Hepatocyte (in vitro differentiated cells): ENCODE measurements around the gene SPG11. TPM values are rescaled to one million over a fixed set of nuclear protein-coding genes. Genes with fewer than 3 reads are reported as not detected.

Experiments
- DNase-seq: peaks from one replicate; pipeline ENCODE4 v3.0.0-alpha.2; 2016; ENCODE audit warnings: low spot score
- H2AFZ ChIP-seq: fragments of 200-600 bp; sonication (generic); 2 replicates; pipeline ENCODE4 v1.6.0; 2016; ENCODE audit warnings: antibody characterized with exemption, mild to moderate bottlenecking
- H3K27ac ChIP-seq: fragments of 200-600 bp; sonication (generic); 2 replicates; pipeline ENCODE4 v1.5.1; 2016; ENCODE audit warnings: mild to moderate bottlenecking
- H3K27me3 ChIP-seq: fragments of 200-600 bp; sonication (generic); 2 replicates; pipeline ENCODE4 v1.6.1; 2016
- H3K36me3 ChIP-seq: fragments of 200-600 bp; sonication (generic); replicated peaks from 2 replicates; pipeline ENCODE4 v1.5.1; 2016; ENCODE audit warnings: low read depth; ENCODE audit not compliant: insufficient read depth
- H3K4me1 ChIP-seq: fragments of 200-600 bp; sonication (generic); 2 replicates; pipeline ENCODE4 v1.5.1; 2016; ENCODE audit warnings: mild to moderate bottlenecking, moderate library complexity; ENCODE audit not compliant: insufficient read depth
- H3K4me2 ChIP-seq: fragments of 200-600 bp; sonication (generic); 2 replicates; pipeline ENCODE4 v1.6.0; 2016
- H3K4me3 ChIP-seq: fragments of 200-600 bp; sonication (generic); 2 replicates; pipeline ENCODE4 v1.5.1; 2016; ENCODE audit warnings: mild to moderate bottlenecking
- H3K79me2 ChIP-seq: fragments of 200-600 bp; sonication (generic); 2 replicates; pipeline ENCODE4 v1.6.0; 2017; ENCODE audit warnings: mild to moderate bottlenecking
- H3K9me2 ChIP-seq: fragments of 200-600 bp; sonication (generic); replicated peaks from 2 replicates; pipeline ENCODE4 v1.6.0; 2017; ENCODE audit warnings: mild to moderate bottlenecking; ENCODE audit not compliant: insufficient read depth
- H3K9me3 ChIP-seq: fragments of 200-600 bp; sonication (generic); 2 replicates; pipeline ENCODE4 v1.5.1; 2016; ENCODE audit warnings: low read depth, mild to moderate bottlenecking
- H4K20me1 ChIP-seq: fragments of 200-600 bp; sonication (generic); 2 replicates; pipeline ENCODE4 v1.6.0; 2016; ENCODE audit warnings: mild to moderate bottlenecking; ENCODE audit not compliant: insufficient read depth, poor library complexity, severe bottlenecking
- EZH2 ChIP-seq: fragments of 200-600 bp; sonication (generic); IDR thresholded peaks from 2 replicates; pipeline ENCODE4 v1.6.1; 2016; ENCODE audit warnings: antibody characterized with exemption, mild to moderate bottlenecking, borderline replicate concordance
- EZH2phosphoT487 ChIP-seq: fragments of 200-600 bp; sonication (generic); IDR thresholded peaks from one replicate; pipeline ENCODE4 v1.6.1; 2018; ENCODE audit warnings: antibody characterized with exemption, mild to moderate bottlenecking, low read depth, moderate library complexity; ENCODE audit not compliant: unreplicated experiment, severe bottlenecking
- WGBS: methylation state at CpG from one replicate; pipeline ENCODE4 v1.1.6; 2016; ENCODE audit warnings: low lambda C conversion rate; ENCODE audit errors: missing lambda C conversion rate; 5-methylcytosine and 5-hydroxymethylcytosine counted together
- polyA plus RNA-seq: library from polyadenylated mRNA; unstranded; fragments of >200 nt; fragmentation: Nextera tagmentation; extraction: Ambion mirVana; gene quantifications from 2 replicates; pipeline ENCODE4 v1.2.1, GENCODE V29; 2016
- total RNA-seq: library from RNA; depleted of rRNA; stranded (reverse); fragments of >200 nt; gene quantifications from 2 replicates; pipeline ENCODE4 v1.2.3, GENCODE V29; 2014
- TF ChIP-seq, protein P1 (sequence below): fragments of 200-600 bp; sonication (generic); IDR thresholded peaks from 2 replicates; pipeline ENCODE4 v1.5.1; 2016; ENCODE audit warnings: antibody characterized with exemption, mild to moderate bottlenecking; ENCODE audit not compliant: poor library complexity

SPG11 gene
- total and polyA plus RNA-seq, 2 experiments from 2014 or later = 28.2 to 70.3 TPM

DNA sequence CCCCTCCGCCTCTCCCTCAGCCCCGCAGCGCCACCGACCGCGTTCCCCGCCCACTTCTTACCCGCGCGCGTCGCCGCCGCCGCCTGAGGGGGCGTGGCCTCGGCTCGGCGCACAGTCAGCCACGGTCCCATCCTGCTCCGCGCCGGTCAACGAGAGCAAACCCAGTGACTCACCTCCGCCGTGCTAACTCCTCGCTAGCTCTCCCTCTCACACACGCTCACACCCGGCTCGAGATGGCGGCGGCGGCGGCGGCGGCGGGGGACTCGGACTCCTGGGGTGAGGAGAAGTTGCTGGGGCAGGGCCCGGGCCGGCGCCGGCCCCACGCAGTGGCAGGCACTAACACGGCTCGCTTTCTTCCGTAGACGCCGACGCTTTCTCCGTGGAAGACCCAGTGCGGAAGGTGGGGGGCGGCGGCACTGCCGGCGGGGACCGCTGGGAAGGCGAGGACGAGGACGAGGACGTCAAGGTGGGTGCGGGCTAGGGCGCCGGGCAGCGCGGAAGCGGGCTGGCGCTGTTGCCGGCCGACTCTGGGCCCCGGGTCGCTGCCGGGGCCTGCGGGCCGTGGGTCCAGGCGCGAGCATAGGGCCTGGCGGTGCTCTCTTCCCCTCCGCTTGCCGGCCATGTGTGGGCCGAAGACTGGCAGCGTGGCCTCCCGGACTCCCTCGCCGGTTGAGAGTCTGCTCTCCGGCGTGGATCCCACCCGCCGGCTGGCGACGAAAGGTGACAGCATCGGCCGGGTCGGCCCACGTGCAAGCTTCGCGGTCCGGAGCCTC is 126.3 kb downstream of the SPG11 start, which contains the start of gene EIF3J:
TSS of gene EIF3J (plus strand) at position 186 of the 773 bp plus-strand sequence. CDS start at position 234, 48 bp downstream.
- DNase-seq = peak; percentile 98
- TF ChIP-seq, protein P1, sequence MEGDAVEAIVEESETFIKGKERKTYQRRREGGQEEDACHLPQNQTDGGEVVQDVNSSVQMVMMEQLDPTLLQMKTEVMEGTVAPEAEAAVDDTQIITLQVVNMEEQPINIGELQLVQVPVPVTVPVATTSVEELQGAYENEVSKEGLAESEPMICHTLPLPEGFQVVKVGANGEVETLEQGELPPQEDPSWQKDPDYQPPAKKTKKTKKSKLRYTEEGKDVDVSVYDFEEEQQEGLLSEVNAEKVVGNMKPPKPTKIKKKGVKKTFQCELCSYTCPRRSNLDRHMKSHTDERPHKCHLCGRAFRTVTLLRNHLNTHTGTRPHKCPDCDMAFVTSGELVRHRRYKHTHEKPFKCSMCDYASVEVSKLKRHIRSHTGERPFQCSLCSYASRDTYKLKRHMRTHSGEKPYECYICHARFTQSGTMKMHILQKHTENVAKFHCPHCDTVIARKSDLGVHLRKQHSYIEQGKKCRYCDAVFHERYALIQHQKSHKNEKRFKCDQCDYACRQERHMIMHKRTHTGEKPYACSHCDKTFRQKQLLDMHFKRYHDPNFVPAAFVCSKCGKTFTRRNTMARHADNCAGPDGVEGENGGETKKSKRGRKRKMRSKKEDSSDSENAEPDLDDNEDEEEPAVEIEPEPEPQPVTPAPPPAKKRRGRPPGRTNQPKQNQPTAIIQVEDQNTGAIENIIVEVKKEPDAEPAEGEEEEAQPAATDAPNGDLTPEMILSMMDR = no peak
- TF ChIP-seq EZH2 (no peak), EZH2phosphoT487 (no peak)
- peaks cover 4% of the 10 kb centered on the region for H4K20me1 ChIP-seq
- no peaks in the 10 kb centered on the region for H3K36me3 ChIP-seq
- H3K9me3 ChIP-seq = no peaks in the 10 kb centered on the region
- H3K4me3 ChIP-seq = peak within 1 kb of the TSS; percentile 92
- 1% methylated on average over 81 of the region's 97 CpGs for WGBS
- peaks cover 34% of the 10 kb centered on the region for H3K4me1 ChIP-seq
- peak within 1 kb of the TSS; percentile 90 for H3K4me2 ChIP-seq
- H3K27me3 ChIP-seq = no peaks in the 10 kb centered on the region
- peaks cover 63% of the 10 kb centered on the region for H3K79me2 ChIP-seq
- peak within 1 kb of the TSS; percentile 99 for H3K27ac ChIP-seq
- H2AFZ ChIP-seq = peak within 1 kb of the TSS; percentile 94
- no peaks in the 10 kb centered on the region for H3K9me2 ChIP-seq

DNA sequence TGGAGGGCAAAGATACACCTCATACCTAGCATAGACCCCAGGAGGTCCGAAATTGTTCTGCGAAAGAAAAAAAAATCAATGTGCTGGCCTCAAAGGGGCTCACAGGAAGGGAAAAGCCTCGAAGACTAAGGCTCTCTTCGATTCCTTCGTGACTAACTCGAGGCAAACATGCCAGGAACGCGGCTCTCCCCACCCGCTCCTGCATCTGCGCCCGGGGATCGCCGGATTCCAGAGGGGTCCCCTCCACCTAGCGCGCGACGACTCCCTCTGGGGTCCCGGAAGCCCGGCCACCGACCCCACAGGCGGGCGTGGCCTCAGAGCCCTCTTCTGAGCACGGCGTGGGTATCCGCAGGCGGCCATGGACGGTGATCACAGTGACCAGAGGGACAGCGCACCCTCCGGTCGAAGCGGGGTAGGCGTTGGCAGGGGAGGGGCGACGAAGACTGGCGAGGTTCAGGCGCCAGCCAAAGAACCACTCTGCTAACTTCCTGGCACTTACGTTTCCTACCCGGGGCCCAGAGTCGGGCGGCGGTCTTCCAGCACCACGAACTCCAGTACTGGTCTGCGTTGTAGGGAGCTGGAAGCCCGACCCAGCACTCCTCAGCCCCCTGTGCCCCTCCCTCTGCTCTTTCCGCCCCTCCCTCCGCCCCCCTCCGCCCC is 127.0 kb downstream of the SPG11 start:
- Histone ChIP-seq H3K27ac (peak overlapping the region; percentile 99), H4K20me1 (peaks cover 3% of the 10 kb centered on the region), H3K4me1 (peaks cover 27% of the 10 kb centered on the region), H3K36me3 (no peaks in the 10 kb centered on the region), H3K79me2 (peaks cover 57% of the 10 kb centered on the region), H3K9me3 (no peaks in the 10 kb centered on the region), H3K27me3 (no peaks in the 10 kb centered on the region), H2AFZ (peak overlapping the region; percentile 94), H3K4me2 (peak overlapping the region; percentile 90), H3K4me3 (peak overlapping the region; percentile 77), H3K9me2 (no peaks in the 10 kb centered on the region)
- under 1% methylated on average over 36 of the region's 47 CpGs for WGBS
- peak; percentile 93 for DNase-seq
- TF ChIP-seq EZH2phosphoT487 = no peak
- TF ChIP-seq, protein P1 = peak; percentile 48

- Histone ChIP-seq H3K27me3 (no peaks in the 10 kb centered on the region), H3K9me2 (no peaks in the 10 kb centered on the region), H3K9me3 (no peaks in the 10 kb centered on the region), H3K79me2 (peaks cover 50% of the 10 kb centered on the region), H3K4me1 (peaks cover 20% of the 10 kb centered on the region), H3K36me3 (no peaks in the 10 kb centered on the region), H4K20me1 (no peaks in the 10 kb centered on the region), H3K4me2 (peak overlapping the region; percentile 90), H3K27ac (peak overlapping the region; percentile 99), H3K4me3 (peak overlapping the region; percentile 77), H2AFZ (peak overlapping the region; percentile 94)
- 60% methylated on average over 36 of the region's 36 CpGs for WGBS
- TF ChIP-seq, protein P1 = no peak
- no peak for TF ChIP-seq EZH2phosphoT487
- TF ChIP-seq EZH2 = no peak
- DNase-seq = peak; percentile 64
Measured at GRCh38 chr15:44535523-44536301, 127.8 kb downstream of the SPG11 start.
